HepG2 (cell line): ENCODE results near the gene RPRD1A. TPM values are rescaled to one million over a fixed set of nuclear protein-coding genes. Genes with fewer than 3 reads are reported as not detected.

Experiments
- polyA plus RNA-seq, 8 experiments: library from polyadenylated mRNA; depleted of rRNA in 3 of 8; stranded (reverse) in 7 of 8; unstranded in 1 of 8; fragments of >200 nt; fragmentation: Illumina TruSeq in 4 of 8; extraction: Trizol in 4 of 8; gene quantifications; 2 replicates each; pipeline versions ENCODE4 v1.2.1 to v1.2.3, GENCODE V29; 2011 to 2016; ENCODE audit warnings: low read depth in 4 of 8, missing spikeins in 1 of 8, mixed read lengths in 1 of 8; ENCODE audit not compliant: insufficient read depth in 1 of 8
- total RNA-seq, 5 experiments: library from RNA; depleted of rRNA; stranded (reverse); fragments of >200 nt; fragmentation: Illumina TruSeq; extraction: Trizol; gene quantifications; 2 replicates each; pipeline ENCODE4 v1.2.3, GENCODE V29; 2016; ENCODE audit warnings: low read depth in 1 of 5

The RPRD1A gene
- total and polyA plus RNA-seq, 2 of the 13 experiments (the other 11 are each of a cell fraction or from before 2014, with no cell fraction given) = 42.5 to 78.2 TPM

Other genes with a start within 250 kb of the RPRD1A start
- 30.6 and 41.7 TPM in 2 replicates for gene SLC39A6, start 61.8 kb upstream of the RPRD1A start, total RNA-seq (2016; rRNA removed; fragmentation: Illumina TruSeq; extraction: Trizol)
- 53.5 and 59.2 TPM in 2 replicates for gene SLC39A6, start 61.8 kb upstream of the RPRD1A start, polyA plus RNA-seq (2011; rRNA removed)
- 100 and 121 TPM in 2 replicates for gene ELP2, start 62.3 kb upstream of the RPRD1A start, total RNA-seq (2016; rRNA removed; fragmentation: Illumina TruSeq; extraction: Trizol)
- 85.0 and 98.7 TPM in 2 replicates for gene ELP2, start 62.3 kb upstream of the RPRD1A start, polyA plus RNA-seq (2011; rRNA removed)
- gene MOCOS, start 119.9 kb upstream of the RPRD1A start, total RNA-seq (2016; rRNA removed; fragmentation: Illumina TruSeq; extraction: Trizol) = 15.4 and 20.0 TPM in 2 replicates
- gene MOCOS, start 119.9 kb upstream of the RPRD1A start, polyA plus RNA-seq (2011; rRNA removed) = 7.7 and 10.1 TPM in 2 replicates
- 0.07 TPM in 1 of 2 replicates, not detected in the other for gene FHOD3, start 230.2 kb upstream of the RPRD1A start, total RNA-seq (2016; rRNA removed; fragmentation: Illumina TruSeq; extraction: Trizol)
- gene FHOD3, start 230.2 kb upstream of the RPRD1A start, polyA plus RNA-seq (2011; rRNA removed) = not detected in 2 replicates